Breast epithelium (tissue), 3 donors: ENCODE results near the gene STRADA.

Experiments
- CTCF ChIP-seq, 3 donors: fragments of 450-650 bp; IDR thresholded peaks; one replicate each; pipeline ENCODE4 v1.5.1; 2016 to 2017; ENCODE audit warnings: antibody characterized with exemption in 3 of 3, mild to moderate bottlenecking in 3 of 3, moderate library complexity in 3 of 3
- POLR2A ChIP-seq: fragments of 450-650 bp; IDR thresholded peaks from one replicate; pipeline ENCODE4 v1.6.1; 2016; ENCODE audit warnings: antibody characterized with exemption, mild to moderate bottlenecking, moderate library complexity
- POLR2AphosphoS5 ChIP-seq, 3 donors: sonication (generic); formaldehyde crosslinking; IDR thresholded peaks; one replicate each; pipeline ENCODE4 v1.6.1; 2017; ENCODE audit warnings: antibody characterized with exemption in 3 of 3

- no peak for TF ChIP-seq CTCF (IDR thresholded peaks at IDR 0.05)
- TF ChIP-seq POLR2AphosphoS5 (IDR thresholded peaks at IDR 0.05) = no peak
- TF ChIP-seq POLR2A = no peak
These were observed 47.2 kb downstream of the STRADA start for GRCh38 chr17:63694229-63694949.
